Breast epithelium (tissue), 4 donors: ENCODE results near the gene RABEP2. TPM values are rescaled to one million over a fixed set of nuclear protein-coding genes. Genes with fewer than 3 reads are reported as not detected.
"Not testable (repeated sequence)": the region's sequence is repeated elsewhere in the genome, so short reads cannot be mapped to it uniquely, and the experiment has no call there.

Experiments used
- DNase-seq, 2 donors: peaks; one replicate each; pipeline ENCODE4 v3.0.0-alpha.2; 2019; ENCODE audit warnings: low spot score in 2 of 2
- H3K27ac ChIP-seq, 2 donors: fragments of 200-600 bp; sonication (generic) in 1 of 2; one replicate each; pipeline ENCODE4 v1.5.1; 2016 to 2019; ENCODE audit warnings: mild to moderate bottlenecking in 1 of 2
- H3K27me3 ChIP-seq, 2 donors: fragments of 200-600 bp; sonication (generic) in 1 of 2; one replicate each; pipeline versions ENCODE4 v1.5.1 to v1.6.0; 2017 to 2019; ENCODE audit warnings: control low read depth in 1 of 2, mild to moderate bottlenecking in 1 of 2
- H3K36me3 ChIP-seq: fragments of 200-600 bp; one replicate; pipeline ENCODE4 v1.5.1; 2019
- H3K4me1 ChIP-seq, 2 donors: fragments of 200-600 bp; sonication (generic); one replicate each; pipeline ENCODE4 v1.5.1; 2016 to 2019; ENCODE audit warnings: control low read depth in 1 of 2
- H3K4me3 ChIP-seq, 3 donors: fragments of 200-600 bp; sonication (generic); 1 replicate in 2 of 3; 2 replicates in 1 of 3; pipeline ENCODE4 v1.5.1; 2016 to 2019; ENCODE audit warnings: mild to moderate bottlenecking in 3 of 3, moderate library complexity in 2 of 3
- H3K9me3 ChIP-seq, 2 donors: fragments of 200-600 bp; sonication (generic) in 1 of 2; one replicate each; pipeline ENCODE4 v1.5.1; 2016 to 2019; ENCODE audit warnings: control low read depth in 1 of 2
- POLR2A ChIP-seq: fragments of 450-650 bp; IDR thresholded peaks from one replicate; pipeline ENCODE4 v1.6.1; 2016; ENCODE audit warnings: antibody characterized with exemption, mild to moderate bottlenecking, moderate library complexity
- POLR2AphosphoS5 ChIP-seq, 3 donors: sonication (generic); formaldehyde crosslinking; IDR thresholded peaks; one replicate each; pipeline ENCODE4 v1.6.1; 2017; ENCODE audit warnings: antibody characterized with exemption in 3 of 3
- intact Hi-C: fragments of 100-400 bp; cut with DNase I; formaldehyde crosslinking; loops from one replicate; pipeline ENCODE4 v1.15.1; 2023; ENCODE audit warnings: low total_unique reads
- total RNA-seq, 3 donors: library from RNA; depleted of rRNA; stranded (reverse); fragments of >200 nt; gene quantifications; one replicate each; pipeline ENCODE4 v1.1.0, GENCODE V29; 2016
- TF ChIP-seq, protein P1 (sequence below), 3 donors: fragments of 450-650 bp; IDR thresholded peaks; one replicate each; pipeline ENCODE4 v1.5.1; 2016 to 2017; ENCODE audit warnings: antibody characterized with exemption in 3 of 3, mild to moderate bottlenecking in 3 of 3, moderate library complexity in 3 of 3

RABEP2 gene
- total RNA-seq, 3 donors from 2014 or later = 14.2 to 35.1 (median 25.6) TPM

DNA sequence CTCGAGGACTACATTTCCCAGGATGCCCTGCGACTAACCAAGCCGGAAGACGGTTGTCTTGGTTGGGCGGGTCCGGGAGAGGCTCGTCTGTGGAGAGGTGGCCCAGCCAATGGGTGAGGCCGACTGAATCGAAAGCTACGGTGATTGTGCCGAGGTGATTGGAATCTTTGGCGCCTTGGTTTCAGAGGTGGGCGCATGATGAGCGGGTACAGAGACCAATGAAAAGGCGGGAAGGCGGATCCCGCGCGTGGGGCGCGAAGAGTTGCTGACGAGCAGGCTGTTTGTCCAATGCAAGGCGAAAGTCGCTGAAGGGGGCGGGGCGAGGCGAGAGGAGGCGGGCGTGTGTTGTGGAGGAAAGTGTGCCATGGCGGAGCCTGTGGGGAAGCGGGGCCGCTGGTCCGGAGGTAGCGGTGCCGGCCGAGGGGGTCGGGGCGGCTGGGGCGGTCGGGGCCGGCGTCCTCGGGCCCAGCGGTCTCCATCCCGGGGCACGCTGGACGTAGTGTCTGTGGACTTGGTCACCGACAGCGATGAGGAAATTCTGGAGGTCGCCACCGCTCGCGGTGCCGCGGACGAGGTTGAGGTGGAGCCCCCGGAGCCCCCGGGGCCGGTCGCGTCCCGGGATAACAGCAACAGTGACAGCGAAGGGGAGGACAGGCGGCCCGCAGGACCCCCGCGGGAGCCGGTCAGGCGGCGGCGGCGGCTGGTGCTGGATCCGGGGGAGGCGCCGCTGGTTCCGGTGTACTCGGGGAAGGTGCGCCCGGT lies 25.8 kb upstream of the RABEP2 start, which contains the start of gene NFATC2IP:
Gene NFATC2IP (plus strand): TSS at position 290 of the 762 bp plus-strand sequence. CDS start 75 bp downstream, at position 365.
- Histone ChIP-seq H3K4me1 (peaks cover 0 to 9% of the 10 kb centered on the region in 2 donors), H3K27me3 (no peaks in the 10 kb centered on the region), H3K27ac (peak within 1 kb of the TSS; percentile 78 to 91), H3K9me3 (no peaks in the 10 kb centered on the region), H3K4me3 (peak within 1 kb of the TSS; percentile 89 to 96 (median 90)), H3K36me3 (no peaks in the 10 kb centered on the region)
- peak; percentile 100 for DNase-seq
- TF ChIP-seq POLR2AphosphoS5 (IDR thresholded peaks at IDR 0.05) (peak; percentile 50 to 85 (median 74)), POLR2A (peak; percentile 19)
- TF ChIP-seq, protein P1, sequence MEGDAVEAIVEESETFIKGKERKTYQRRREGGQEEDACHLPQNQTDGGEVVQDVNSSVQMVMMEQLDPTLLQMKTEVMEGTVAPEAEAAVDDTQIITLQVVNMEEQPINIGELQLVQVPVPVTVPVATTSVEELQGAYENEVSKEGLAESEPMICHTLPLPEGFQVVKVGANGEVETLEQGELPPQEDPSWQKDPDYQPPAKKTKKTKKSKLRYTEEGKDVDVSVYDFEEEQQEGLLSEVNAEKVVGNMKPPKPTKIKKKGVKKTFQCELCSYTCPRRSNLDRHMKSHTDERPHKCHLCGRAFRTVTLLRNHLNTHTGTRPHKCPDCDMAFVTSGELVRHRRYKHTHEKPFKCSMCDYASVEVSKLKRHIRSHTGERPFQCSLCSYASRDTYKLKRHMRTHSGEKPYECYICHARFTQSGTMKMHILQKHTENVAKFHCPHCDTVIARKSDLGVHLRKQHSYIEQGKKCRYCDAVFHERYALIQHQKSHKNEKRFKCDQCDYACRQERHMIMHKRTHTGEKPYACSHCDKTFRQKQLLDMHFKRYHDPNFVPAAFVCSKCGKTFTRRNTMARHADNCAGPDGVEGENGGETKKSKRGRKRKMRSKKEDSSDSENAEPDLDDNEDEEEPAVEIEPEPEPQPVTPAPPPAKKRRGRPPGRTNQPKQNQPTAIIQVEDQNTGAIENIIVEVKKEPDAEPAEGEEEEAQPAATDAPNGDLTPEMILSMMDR (IDR thresholded peaks at IDR 0.05) = no peak
- intact Hi-C loops = no loop called here

DNA sequence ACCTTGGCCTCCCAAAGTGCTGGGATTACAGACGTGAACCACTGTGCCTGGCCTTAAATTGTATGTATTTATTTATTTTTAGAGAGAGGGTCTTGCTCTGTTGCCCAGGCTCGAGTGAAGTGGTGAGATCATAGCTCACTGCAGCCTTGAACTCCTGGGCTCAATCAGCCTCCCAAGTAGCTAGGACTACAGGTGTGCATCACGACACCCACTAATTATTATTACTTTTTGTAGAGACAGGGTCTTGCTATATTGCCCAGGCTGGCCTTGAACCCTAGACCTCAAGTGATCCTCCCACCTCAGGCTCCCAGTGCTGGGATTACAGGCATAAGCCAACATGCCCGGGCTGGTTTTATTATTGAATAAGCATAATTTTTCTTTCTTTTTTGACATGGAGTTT lies 21.6 kb upstream of the RABEP2 start:
- Histone ChIP-seq H3K36me3 (no peaks in the 10 kb centered on the region), H3K4me1 (peaks cover 0 to 3% of the 10 kb centered on the region in 2 donors), H3K9me3 (no peaks in the 10 kb centered on the region), H3K4me3 (no peak overlapping the region), H3K27ac (no peak overlapping the region), H3K27me3 (no peaks in the 10 kb centered on the region)
- intact Hi-C loops = no loop called here
- no peak for DNase-seq
- TF ChIP-seq POLR2AphosphoS5 (IDR thresholded peaks at IDR 0.05) (no peak), POLR2A (no peak)
- TF ChIP-seq, protein P1 (IDR thresholded peaks at IDR 0.05) = no peak

DNA sequence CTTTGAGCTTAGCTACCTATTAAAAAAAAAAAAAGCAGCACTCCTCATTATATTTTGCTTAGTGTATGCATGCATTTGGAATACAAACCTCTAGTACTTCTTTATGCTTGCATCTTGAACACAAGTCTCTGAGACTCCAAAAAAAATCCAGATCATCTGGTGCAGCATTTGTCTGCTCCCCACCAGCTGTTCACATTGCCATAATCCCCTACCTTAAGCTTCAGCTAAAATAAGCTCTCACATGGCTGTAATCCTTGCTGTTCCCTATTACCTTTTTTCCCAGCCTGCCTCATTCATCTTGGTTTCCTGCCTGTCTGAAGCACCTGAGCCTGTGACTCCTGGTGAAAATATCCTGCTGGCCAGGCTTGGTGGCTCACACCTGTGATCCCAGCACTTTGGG lies 18.2 kb upstream of the RABEP2 start:
- H3K4me1 ChIP-seq = no peaks in the 10 kb centered on the region
- no peak for DNase-seq
- H3K27ac ChIP-seq = no peak overlapping the region
- H3K9me3 ChIP-seq = no peaks in the 10 kb centered on the region
- no peak overlapping the region for H3K4me3 ChIP-seq
- intact Hi-C loops = no loop called here
- H3K27me3 ChIP-seq = no peaks in the 10 kb centered on the region
- no peak for TF ChIP-seq POLR2AphosphoS5 (IDR thresholded peaks at IDR 0.05)
- TF ChIP-seq, protein P1 (IDR thresholded peaks at IDR 0.05) = no peak
- TF ChIP-seq POLR2A = no peak
- no peaks in the 10 kb centered on the region for H3K36me3 ChIP-seq

DNA sequence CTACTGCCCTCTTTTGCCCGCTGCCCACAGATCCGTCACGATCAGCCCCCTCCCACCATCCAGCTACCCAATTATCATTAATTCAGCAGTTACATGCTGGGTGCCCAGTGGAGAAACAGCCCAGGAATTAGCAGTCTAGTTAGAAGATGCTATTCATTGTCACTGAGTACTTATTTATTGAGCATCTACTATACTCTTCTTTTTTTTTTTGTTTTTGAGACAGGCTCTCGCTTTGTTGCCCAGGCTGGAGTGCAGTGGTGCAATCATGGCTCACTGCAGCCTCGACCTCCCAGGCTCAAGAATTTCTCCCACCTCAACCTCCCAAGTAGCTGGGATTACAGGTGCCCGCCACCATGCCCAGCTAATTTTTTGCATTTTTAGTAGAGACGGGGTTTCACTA lies 14.8 kb upstream of the RABEP2 start:
- H3K27me3 ChIP-seq, H3K4me1 ChIP-seq, H3K36me3 ChIP-seq, H3K9me3 ChIP-seq, H3K4me3 ChIP-seq, intact Hi-C loops, DNase-seq, H3K27ac ChIP-seq: not testable (repeated sequence)

DNA sequence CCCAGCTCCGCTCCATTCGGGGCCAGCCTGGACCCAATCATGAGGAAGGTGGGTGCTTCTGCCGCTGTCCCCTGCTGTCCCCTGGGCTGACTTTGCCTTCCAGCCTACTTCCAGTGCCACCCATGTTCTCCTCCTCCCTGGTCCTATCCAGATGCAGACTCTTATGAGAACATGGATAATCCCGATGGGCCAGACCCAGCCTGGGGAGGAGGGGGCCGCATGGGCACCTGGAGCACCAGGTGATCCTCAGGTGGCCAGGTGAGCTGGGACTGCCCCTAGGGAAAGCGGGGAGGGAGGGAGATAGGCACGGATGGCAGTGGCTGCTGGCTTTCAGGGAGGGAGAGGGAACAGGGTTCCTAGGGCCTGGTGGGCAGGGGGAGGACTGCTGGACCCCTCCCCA lies 13.7 kb upstream of the RABEP2 start:
- DNase-seq = no peak
- intact Hi-C loops = no loop called here
- Histone ChIP-seq H3K27me3 (no peaks in the 10 kb centered on the region), H3K4me1 (no peaks in the 10 kb centered on the region), H3K9me3 (no peaks in the 10 kb centered on the region), H3K4me3 (no peak overlapping the region), H3K27ac (no peak overlapping the region), H3K36me3 (no peaks in the 10 kb centered on the region)
- no peak for TF ChIP-seq POLR2AphosphoS5 (IDR thresholded peaks at IDR 0.05)
- TF ChIP-seq, protein P1 (IDR thresholded peaks at IDR 0.05) = no peak
- TF ChIP-seq POLR2A = no peak
